HG02798 (cell line): ENCODE data around the gene ABCA6.

Experiments used
- ATAC-seq: cut with Tn5 transposase; IDR thresholded peaks from one replicate; pipeline ENCODE4 v1.9.1; 2021; ENCODE audit warnings: mild to moderate bottlenecking; ENCODE audit not compliant: unreplicated experiment, poor library complexity

Gene ABCA6

DNA sequence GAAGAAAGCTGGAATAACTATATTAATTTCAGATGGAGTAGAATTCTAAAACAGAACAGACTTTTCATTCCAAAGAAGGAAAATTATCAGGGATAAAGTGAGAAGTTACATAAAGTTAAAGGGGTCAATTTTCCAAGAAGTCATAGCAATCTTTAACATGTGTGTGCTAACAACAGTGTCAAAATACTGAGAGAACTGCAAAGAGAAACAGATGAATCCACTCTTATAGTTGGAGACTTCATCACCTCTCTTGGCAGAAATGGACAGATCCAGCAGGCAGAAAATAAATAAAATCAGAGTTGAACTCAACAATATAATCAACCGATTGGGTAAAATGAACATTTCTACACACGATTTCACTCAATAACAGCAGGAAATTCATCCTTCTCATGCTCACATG, 86.4 kb downstream of the ABCA6 start:
- no peak for ATAC-seq

DNA sequence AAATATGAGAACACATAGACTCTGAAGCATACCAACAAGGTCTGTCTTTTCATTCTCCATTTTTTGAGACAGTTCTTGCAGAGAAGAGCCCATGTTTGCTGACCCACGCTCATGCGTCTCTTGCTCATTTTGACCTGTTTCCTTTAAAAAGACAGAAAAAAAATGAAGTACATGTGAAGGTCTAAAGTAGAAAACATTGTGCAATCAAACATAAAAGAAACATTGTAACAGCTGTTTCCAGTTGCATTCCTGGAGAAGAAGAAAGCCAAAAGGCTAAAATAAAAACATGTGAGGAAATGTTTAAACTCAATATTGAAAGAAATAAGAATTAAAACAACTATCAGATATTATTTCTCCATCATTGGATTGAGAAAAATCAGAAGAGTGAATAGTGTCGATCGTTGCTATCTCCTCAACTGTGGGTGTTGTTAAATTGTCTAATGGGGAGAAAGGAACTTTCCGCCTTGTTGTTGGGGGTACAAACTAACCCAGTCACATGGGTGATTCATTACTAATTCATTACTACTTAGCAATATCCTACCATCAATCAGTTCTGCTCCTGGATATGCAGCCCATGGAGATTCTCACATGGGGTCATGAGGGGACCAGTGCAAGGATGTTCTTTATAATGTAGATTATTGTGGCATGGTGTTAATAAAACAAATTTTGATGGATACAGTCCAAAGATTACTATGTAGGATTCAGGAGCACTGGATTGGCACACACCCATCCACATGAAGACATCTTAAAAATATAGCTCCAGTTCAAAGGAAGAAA, 90.5 kb downstream of the ABCA6 start:
- ATAC-seq, result no peak

- ATAC-seq, result no peak
Observed at GRCh38 chr17:69048634-69049033, 93.1 kb downstream of the ABCA6 start.

DNA sequence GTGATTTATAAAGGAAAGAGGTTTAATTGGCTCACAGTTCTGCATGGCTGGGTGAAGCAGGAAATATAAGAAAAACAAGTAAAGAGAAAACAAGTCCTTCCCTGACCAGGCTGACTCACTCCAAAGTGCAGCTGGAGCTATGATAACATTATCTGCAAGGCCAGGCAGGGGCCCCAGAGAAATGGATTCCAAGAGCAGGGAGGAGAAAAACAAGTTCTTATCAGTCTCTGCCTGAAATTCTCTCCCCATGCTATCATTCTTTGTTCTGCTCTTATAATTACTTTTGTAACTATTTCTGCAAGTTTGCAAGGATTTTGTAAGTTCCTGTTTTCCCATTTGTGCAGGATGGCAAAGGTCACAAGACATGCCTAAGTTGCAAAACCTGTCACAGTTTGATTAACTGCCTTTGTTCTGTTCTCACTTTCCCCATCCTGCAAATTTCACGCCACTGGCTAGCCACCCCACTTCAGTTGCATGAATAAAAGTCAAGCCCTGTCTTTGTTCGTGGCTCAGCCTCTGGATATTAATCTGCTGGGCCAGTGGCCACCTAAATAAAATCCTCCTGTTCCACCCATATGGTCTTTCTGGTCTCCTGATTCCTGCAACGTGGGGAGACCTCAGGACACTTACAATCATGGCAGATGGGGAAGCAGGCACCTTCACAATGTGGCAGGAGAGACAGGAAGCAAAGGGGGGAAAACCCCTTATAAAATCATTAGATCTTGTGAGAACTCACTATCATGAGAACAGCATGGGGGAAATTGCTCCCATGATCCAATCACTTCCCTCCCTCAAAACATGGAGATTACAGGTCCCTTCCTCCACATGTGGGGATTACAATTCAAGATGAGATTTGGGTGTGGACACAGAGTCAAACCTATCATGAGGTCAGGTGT, 94.1 kb downstream of the ABCA6 start:
- ATAC-seq, result no peak

DNA sequence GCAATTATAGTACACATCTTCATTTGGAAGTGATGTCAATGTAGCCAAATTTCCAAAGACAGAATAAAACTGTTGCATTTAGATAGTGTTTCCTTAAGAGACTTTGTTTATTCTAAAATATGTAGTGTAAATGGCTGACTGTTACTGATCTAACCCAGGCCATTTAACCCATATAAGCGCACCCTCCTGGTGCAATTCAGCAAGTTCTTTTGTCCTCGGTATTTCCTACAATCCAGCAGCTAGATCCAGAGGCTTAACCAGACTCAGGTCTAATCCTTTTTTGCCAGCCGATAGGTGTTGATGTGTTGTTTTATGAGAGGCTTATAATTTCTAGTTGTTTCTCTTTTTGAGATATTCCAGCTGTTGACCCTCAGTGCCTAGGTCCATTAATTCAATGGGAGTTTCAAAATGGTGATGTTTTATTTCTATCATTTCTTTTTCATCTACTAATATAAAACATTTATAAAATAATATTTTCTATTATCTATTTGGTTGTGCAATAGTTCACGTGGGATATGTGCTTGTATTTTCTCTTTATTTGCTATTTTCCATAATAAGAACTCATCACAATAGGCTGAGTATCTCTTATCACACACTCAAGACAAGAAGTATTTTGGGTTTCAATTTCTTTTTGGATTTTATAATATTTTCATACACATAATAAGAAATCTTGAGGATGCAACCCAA, 95.4 kb downstream of the ABCA6 start:
- ATAC-seq, result no peak

- ATAC-seq, result no peak
Observed at GRCh38 chr17:69045646-69046045, 96.0 kb downstream of the ABCA6 start.

DNA sequence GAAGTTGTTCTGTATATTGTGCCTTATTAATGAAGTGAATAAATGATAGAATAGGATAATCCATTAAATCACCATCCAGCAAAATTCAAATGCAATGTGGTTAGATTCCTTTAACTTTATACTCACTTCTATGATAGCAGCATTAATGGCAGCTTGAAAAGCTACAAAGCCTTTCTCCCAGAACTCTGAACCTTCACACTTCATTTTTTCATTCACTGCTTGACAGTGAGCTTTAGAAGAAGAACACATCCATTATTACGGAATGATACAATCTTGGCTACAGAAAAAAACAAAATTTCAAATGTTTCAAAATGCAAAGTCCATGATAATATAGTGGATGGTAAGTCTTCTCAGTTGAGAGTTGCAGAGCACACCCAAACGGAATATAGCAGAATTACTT, 97.3 kb downstream of the ABCA6 start:
- ATAC-seq, result no peak

DNA sequence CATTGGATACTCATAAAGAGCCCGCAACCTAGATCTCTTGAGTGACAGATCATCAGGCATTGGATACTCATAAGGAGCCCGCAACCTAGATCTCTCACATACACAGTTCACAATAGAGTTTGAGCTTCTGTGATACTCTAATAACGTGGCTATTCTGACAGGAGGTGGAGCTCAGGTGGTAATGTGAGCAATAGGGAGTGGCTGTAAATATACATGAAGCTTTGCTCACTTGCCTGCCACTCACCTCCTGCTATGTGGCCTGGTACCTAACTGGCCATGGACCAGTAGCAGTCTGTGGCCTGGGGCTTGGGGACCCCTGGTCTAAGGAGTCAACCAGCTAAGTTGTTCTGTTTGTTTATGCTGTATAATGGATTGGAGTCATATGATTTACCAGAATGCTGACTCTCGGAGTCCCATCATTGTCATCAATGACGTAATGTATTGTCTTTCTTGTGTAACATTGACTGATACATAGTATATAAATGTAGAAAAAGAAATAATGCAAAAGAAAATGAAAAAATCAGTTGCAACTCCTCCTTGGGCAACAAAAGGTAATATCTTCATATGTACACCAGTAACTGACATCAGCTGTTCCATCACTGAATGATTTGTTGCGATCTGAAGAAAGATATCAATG, 98.5 kb downstream of the ABCA6 start:
- no peak for ATAC-seq

- no peak for ATAC-seq
Observed at GRCh38 chr17:69042308-69042707, 99.4 kb downstream of the ABCA6 start.

DNA sequence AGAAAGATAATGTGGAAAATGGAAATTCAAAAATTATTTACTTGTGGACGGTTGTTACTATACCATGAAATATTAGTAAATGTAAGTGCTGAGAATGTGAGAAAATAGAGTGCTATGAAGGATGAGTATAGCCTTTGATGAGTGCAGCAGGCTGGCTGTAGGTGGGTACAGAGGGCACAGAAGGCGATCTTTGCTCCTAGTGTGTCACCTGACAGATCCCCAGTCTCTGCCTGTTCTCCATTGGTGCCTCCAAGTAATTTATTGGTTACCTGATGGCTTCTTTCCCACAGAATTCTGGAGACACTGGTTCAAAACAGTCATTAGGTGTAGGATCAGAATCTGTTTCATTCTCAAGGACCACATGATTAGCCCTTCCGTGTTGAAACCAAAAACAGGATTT, 109.9 kb downstream of the ABCA6 start:
- no peak for ATAC-seq

DNA sequence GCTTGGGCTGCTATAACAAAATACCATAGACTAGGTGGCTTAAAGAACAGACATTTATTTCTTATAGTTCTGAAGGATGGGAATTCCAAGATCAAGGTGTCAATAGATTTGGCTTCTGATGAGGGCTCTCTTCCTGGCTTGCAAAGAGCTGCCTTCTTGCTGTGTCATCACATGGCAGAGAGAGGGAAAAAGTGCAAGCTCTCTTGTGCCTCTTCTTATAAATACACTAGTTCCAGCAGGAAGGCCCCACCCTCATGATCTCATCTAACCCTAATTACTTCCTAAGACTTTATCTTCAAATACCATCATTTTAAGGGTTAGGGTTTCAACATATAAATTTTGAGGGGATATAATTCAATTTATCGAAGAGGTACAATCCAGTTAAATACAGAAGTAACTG, 111.5 kb downstream of the ABCA6 start:
- no peak for ATAC-seq
